ENCODE measurements around the gene BRD3OS.
"Not testable (repeated sequence)": the region's sequence is repeated elsewhere in the genome, so short reads cannot be mapped to it uniquely, and the experiment has no call there.

Gene BRD3OS

GRCh38 chr9:133982971-133983720 lies 42.1 kb upstream of the BRD3OS start:
- no peak for DNase-seq (ENCODE audit: low read depth in 2 of 2)
- no peak overlapping the region for H3K4me3 ChIP-seq (replicated peaks in 1 of 2; ENCODE audit: low read depth in 2 of 2, low read length in 2 of 2)
- no peak for TF ChIP-seq CTCF (IDR thresholded peaks at IDR 0.05; ENCODE audit: low read depth, low read length)

GRCh38 chr9:133986061-133986460 lies 39.2 kb upstream of the BRD3OS start:
- DNase-seq (ENCODE audit: low read depth in 2 of 2) = no peak
- H3K4me3 ChIP-seq (replicated peaks in 1 of 2; ENCODE audit: low read depth in 2 of 2, low read length in 2 of 2) = no peak overlapping the region

GRCh38 chr9:133986774-133987445 lies 38.4 kb upstream of the BRD3OS start:
- H3K4me3 ChIP-seq (replicated peaks in 1 of 2; ENCODE audit: low read depth in 2 of 2, low read length in 2 of 2) = no peak overlapping the region
- no peak for TF ChIP-seq CTCF (IDR thresholded peaks at IDR 0.05; ENCODE audit: low read depth, low read length)
- DNase-seq (ENCODE audit: low read depth in 2 of 2) = no peak

More at GRCh38 chr9:133986061-133986460, 39.2 kb upstream of the BRD3OS start:
- no peak for TF ChIP-seq CTCF (IDR thresholded peaks at IDR 0.05; ENCODE audit: low read depth, low read length)

DNA sequence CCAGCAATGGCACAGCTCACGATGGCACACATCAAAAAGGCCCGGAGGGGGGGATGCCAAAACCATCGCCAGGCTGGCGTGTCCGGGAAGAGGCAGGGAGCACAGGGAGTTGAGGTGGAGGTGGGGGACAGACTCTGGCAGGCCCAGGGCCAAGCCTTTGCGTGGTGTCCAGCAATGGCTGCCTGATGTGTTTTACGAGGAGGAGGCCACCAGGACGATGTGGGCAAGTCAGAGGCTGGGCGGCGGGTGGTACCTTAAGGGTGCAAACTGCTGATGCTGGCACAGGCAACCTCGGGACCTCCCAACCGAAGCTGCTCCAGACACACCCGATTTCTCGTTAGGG lies 37.9 kb upstream of the BRD3OS start:
- no peak overlapping the region for H3K4me3 ChIP-seq (replicated peaks in 1 of 2; ENCODE audit: low read depth in 2 of 2, low read length in 2 of 2)
- no peak for DNase-seq (ENCODE audit: low read depth in 2 of 2)
- no peak for TF ChIP-seq CTCF (IDR thresholded peaks at IDR 0.05; ENCODE audit: low read depth, low read length)

DNA sequence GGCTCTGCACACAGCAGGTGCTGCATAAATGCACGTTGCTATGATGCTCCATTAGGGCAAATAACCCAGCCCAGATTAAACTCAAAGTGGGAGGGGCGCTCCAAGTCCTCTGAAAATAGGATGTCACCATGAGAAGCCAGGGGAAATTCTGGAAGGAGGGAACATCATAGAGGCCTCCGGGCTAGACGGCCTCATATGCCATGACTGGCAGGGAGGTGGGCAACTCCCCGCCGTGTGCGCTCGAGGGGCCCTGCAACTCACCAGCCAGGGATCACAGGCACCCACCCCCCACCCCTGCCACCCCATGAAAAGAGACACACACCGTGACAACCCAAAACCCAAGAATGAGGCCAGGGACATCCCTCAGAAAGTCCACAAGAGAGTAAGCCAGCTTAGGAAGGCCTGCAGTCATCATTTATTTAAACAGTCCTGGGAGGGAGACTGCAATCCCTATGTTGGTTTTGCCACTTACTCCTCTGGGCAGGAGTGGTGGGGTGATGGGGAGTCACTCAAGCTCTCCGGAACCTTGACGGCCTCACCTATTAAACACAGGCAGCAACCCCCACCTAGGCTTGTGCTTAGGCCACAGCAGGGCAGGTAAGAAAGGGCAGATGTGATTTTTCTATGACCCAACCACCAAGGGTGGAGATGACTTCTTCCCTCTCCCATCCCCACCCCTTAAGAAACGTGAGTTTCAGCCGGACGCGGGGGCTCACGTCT lies 37.2 kb upstream of the BRD3OS start:
- no peak for TF ChIP-seq CTCF (IDR thresholded peaks at IDR 0.05; ENCODE audit: low read depth, low read length)
- H3K4me3 ChIP-seq (replicated peaks in 1 of 2; ENCODE audit: low read depth in 2 of 2, low read length in 2 of 2) = no peak overlapping the region
- no peak for DNase-seq (ENCODE audit: low read depth in 2 of 2)

GRCh38 chr9:133988771-133989170 lies 36.5 kb upstream of the BRD3OS start:
- not testable (repeated sequence) for DNase-seq (ENCODE audit: low read depth in 2 of 2)

More at GRCh38 chr9:133988771-133989170, 36.5 kb upstream of the BRD3OS start:
- not testable (repeated sequence) for H3K4me3 ChIP-seq (replicated peaks in 1 of 2; ENCODE audit: low read depth in 2 of 2, low read length in 2 of 2)

All from cardiac fibroblast (primary cell).